CD8-positive, alpha-beta memory T cell (primary cell): ENCODE data around the gene LGALS7. TPM values are rescaled to one million over a fixed set of nuclear protein-coding genes. Genes with fewer than 3 reads are reported as not detected.
A peak's percentile ranks its signal among the peaks of the same experiment; 100 is the strongest.

Experiments
- CTCF ChIA-PET: fragments of 350-600 bp; sonication (Branson Sonifier 250); formaldehyde crosslinking; loops from one replicate; lab custom pipeline; 2021; ENCODE audit warnings: antibody characterized with exemption; lab: Charles Lee
- POLR2A ChIA-PET: fragments of 350-600 bp; sonication (Branson Sonifier 250); formaldehyde crosslinking; loops from one replicate; lab custom pipeline; 2021; ENCODE audit warnings: antibody characterized with exemption; lab: Charles Lee
- DNase-seq, 5 donors: peaks; one replicate each; pipeline versions ENCODE4 v3.0.0 to v3.0.0-alpha.2; 2020 to 2022; ENCODE audit warnings: mixed read lengths in 1 of 5
- H3K27ac ChIP-seq: one replicate; pipeline ENCODE4 v1.7.0; 2013; ENCODE audit warnings: low read depth, mild to moderate bottlenecking, low read length, moderate library complexity
- H3K27me3 ChIP-seq: 2 replicates; pipeline ENCODE4 v1.7.0; 2013; ENCODE audit warnings: low read length, mild to moderate bottlenecking; ENCODE audit not compliant: insufficient read depth, poor library complexity, severe bottlenecking
- H3K36me3 ChIP-seq: 2 replicates; pipeline ENCODE4 v1.7.0; 2013; ENCODE audit warnings: mild to moderate bottlenecking, low read length, moderate library complexity; ENCODE audit not compliant: insufficient read depth
- H3K4me1 ChIP-seq: 2 replicates; pipeline ENCODE4 v1.7.0; 2013; ENCODE audit warnings: mild to moderate bottlenecking, low read length, moderate library complexity; ENCODE audit not compliant: insufficient read depth
- H3K4me3 ChIP-seq: 2 replicates; pipeline ENCODE4 v1.7.0; 2013; ENCODE audit warnings: mild to moderate bottlenecking, low read length
- H3K9me3 ChIP-seq: 2 replicates; pipeline ENCODE4 v1.7.0; 2013; ENCODE audit warnings: mild to moderate bottlenecking, low read length
- H3K27ac Mint-ChIP-seq, 8 donors: one replicate each; pipeline ENCODE4 v1.8.0; 2020 to 2021; ENCODE audit warnings: mixed read lengths in 8 of 8, mild to moderate bottlenecking in 6 of 8, inconsistent platforms in 3 of 8, moderate library complexity in 3 of 8
- H3K27me3 Mint-ChIP-seq, 2 donors: one replicate each; pipeline ENCODE4 v1.8.0; 2020 to 2021; ENCODE audit warnings: mixed read lengths in 2 of 2, mild to moderate bottlenecking in 1 of 2, moderate library complexity in 1 of 2
- H3K36me3 Mint-ChIP-seq, 3 donors: one replicate each; pipeline ENCODE4 v1.8.0; 2020 to 2021; ENCODE audit warnings: mixed read lengths in 3 of 3, inconsistent platforms in 1 of 3, mild to moderate bottlenecking in 1 of 3
- H3K4me1 Mint-ChIP-seq, 3 donors: one replicate each; pipeline ENCODE4 v1.8.0; 2020 to 2021; ENCODE audit warnings: mixed read lengths in 3 of 3, inconsistent platforms in 1 of 3, mild to moderate bottlenecking in 1 of 3
- H3K4me3 Mint-ChIP-seq, 7 donors: one replicate each; pipeline ENCODE4 v1.8.0; 2020 to 2021; ENCODE audit warnings: mixed read lengths in 7 of 7, mild to moderate bottlenecking in 6 of 7, moderate library complexity in 4 of 7, inconsistent platforms in 2 of 7
- H3K9me3 Mint-ChIP-seq, 5 donors: one replicate each; pipeline ENCODE4 v1.8.0; 2020 to 2022; ENCODE audit warnings: mixed read lengths in 5 of 5, mild to moderate bottlenecking in 3 of 5, moderate library complexity in 2 of 5, inconsistent platforms in 1 of 5
- polyA plus RNA-seq: library from polyadenylated mRNA; unstranded; fragments of 300-500 nt; fragmentation: Illumina TruSeq; gene quantifications from one replicate; pipeline ENCODE4 v1.2.3, GENCODE V29; 2021
- total RNA-seq, 2 experiments: library from RNA; stranded (reverse); gene quantifications; one replicate each; pipeline ENCODE4 v1.2.3, GENCODE V29; 2021

LGALS7 gene
- total and polyA plus RNA-seq, 3 experiments from 2014 or later, result not detected

DNA sequence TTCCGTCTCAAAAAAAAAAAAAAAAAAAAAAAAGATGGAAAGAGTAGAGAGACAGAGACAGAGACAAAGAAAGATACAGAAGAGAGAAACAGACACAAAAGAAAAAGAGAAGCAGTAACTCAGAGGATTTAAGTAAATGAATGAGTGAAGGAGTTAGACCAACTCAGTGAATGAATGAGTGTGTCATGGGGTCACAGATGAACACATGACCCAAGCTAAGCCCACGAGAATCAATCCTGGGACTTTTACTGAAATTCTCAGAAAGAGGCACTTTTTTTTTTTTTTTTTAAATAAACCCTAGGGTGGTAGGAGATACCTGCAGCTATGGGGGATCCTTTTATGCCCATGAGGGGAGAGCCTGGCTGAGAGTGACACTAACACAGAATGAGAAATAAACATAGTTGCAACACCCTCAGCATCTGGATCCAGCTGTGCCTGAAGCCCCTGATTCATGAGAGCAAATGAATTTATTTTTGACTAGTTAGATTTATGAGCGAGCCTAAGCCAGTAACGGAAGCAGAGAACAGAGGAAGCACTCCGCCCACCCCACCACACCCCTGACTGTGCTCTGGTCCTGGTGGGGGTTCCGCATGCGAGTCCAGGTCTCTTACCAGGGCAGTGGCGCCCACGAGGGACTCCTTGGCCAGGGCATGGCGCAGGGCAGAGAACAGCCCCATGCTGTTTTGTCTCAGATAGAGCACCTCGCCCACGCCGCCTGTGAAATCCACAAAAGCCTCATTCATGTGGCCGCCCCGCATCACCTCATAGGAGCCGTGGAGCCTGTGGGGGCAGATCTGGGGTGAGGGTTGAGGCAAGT lies 33.7 kb downstream of the LGALS7 start:
- H3K36me3 Mint-ChIP-seq, result no peaks in the 10 kb centered on the region
- ChIA-PET CTCF (interaction anchor here (2.8 kb wide), 1 partner anchor 30 kb away, joined by 7 read pairs; no protein-coding TSS in a partner anchor), POLR2A (interaction anchor here (0.7 kb wide), 1 partner anchor 1273 kb away, joined by 6 read pairs; the partner anchor contains the start of gene ZNF569)
- Histone ChIP-seq H3K36me3 (no peaks in the 10 kb centered on the region), H3K27ac (no peak overlapping the region), H3K4me3 (no peak overlapping the region), H3K4me1 (peaks cover 17% of the 10 kb centered on the region), H3K9me3 (no peaks in the 10 kb centered on the region), H3K27me3 (no peaks in the 10 kb centered on the region)
- DNase-seq, result peak in 2 of 5 donors; percentile 17 to 47
- H3K27ac Mint-ChIP-seq, result peak overlapping the region; percentile 21 to 78 (median 48)
- peaks cover 0 to 1% (median 0%) of the 10 kb centered on the region in 5 donors for H3K9me3 Mint-ChIP-seq
- H3K4me3 Mint-ChIP-seq, result peak overlapping the region in 4 of 7 donors; percentile 43 to 66 (median 58)
- peaks cover 25 to 41% (median 30%) of the 10 kb centered on the region in 3 donors for H3K4me1 Mint-ChIP-seq
- H3K27me3 Mint-ChIP-seq, result peaks cover 0 to 3% of the 10 kb centered on the region in 2 donors

DNA sequence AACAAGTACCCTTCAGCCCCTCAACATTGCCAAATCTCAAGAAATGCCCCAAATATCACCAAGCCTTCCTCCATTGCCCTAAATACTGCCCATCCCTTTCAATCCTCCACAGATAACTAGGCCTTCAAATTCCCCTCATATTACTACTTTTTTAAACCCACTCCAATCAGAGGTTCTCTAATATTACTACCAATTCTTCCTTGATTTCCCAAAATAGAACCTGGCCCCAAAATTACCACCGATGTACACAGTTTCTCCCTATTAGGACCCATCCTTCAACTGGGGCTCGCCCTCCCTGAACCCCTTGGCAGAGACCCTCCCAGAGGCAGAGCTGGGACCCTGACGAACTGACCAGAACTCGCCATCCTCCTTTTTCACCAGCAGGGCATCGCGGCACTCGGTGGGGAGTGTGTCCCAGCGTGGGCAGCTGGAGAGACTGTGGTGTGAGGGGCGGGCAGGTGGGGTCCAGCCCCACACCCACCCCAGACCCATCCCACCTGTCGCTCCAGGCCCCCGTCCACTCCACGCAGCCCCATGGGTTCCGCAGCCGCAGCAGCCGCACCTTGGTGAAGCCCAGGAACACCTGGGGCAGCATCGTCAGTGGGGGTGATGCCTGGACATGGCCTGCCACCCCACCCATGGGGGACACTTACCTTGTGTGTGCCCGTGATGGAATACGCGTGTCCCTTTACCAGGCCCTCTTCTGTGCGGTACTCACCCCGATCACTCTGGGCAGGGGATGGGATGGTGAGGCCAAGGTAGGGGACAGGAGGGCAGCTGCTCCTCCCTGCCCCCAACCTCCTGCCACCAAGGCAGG lies 35.2 kb downstream of the LGALS7 start:
- peaks cover 0 to 3% of the 10 kb centered on the region in 2 donors for H3K27me3 Mint-ChIP-seq
- H3K36me3 ChIP-seq, result no peaks in the 10 kb centered on the region
- H3K9me3 Mint-ChIP-seq, result peaks cover 0 to 1% (median 0%) of the 10 kb centered on the region in 5 donors
- no peaks in the 10 kb centered on the region for H3K9me3 ChIP-seq
- no peak overlapping the region for H3K4me3 ChIP-seq
- ChIA-PET CTCF (interaction anchor here (0.6 to 1.5 kb wide), 2 partner anchors 31 to 192 kb away, joined by 3 to 4 read pairs; partner anchors contain the start of genes MRPS12 and SARS2), POLR2A (no interaction called here)
- no peaks in the 10 kb centered on the region for H3K36me3 Mint-ChIP-seq
- DNase-seq, result no peak
- H3K4me1 Mint-ChIP-seq, result peaks cover 36 to 56% (median 44%) of the 10 kb centered on the region in 3 donors
- peak overlapping the region in 7 of 8 donors; percentile 2 to 83 (median 67) for H3K27ac Mint-ChIP-seq
- peak overlapping the region; percentile 34 to 87 (median 75) for H3K4me3 Mint-ChIP-seq
- no peaks in the 10 kb centered on the region for H3K27me3 ChIP-seq
- peaks cover 31% of the 10 kb centered on the region for H3K4me1 ChIP-seq
- no peak overlapping the region for H3K27ac ChIP-seq

GRCh38 chr19:38737281-38737865 lies 35.9 kb downstream of the LGALS7 start:
- POLR2A ChIA-PET, result no interaction called here
- no peak for DNase-seq
- peak overlapping the region in 7 of 8 donors; percentile 2 to 90 (median 72) for H3K27ac Mint-ChIP-seq

GRCh38 chr19:38736413-38737280 lies 36.7 kb downstream of the LGALS7 start:
- Histone ChIP-seq H3K36me3 (no peaks in the 10 kb centered on the region), H3K27ac (peak overlapping the region; percentile 1), H3K4me1 (peaks cover 31% of the 10 kb centered on the region), H3K4me3 (no peak overlapping the region), H3K9me3 (no peaks in the 10 kb centered on the region), H3K27me3 (no peaks in the 10 kb centered on the region)
- Mint-ChIP-seq H3K4me3 (peak overlapping the region; percentile 40 to 73 (median 64)), H3K27me3 (peaks cover 0 to 3% of the 10 kb centered on the region in 2 donors), H3K9me3 (peaks cover 0 to 1% (median 0%) of the 10 kb centered on the region in 5 donors), H3K27ac (peak overlapping the region in 5 of 8 donors; percentile 11 to 54 (median 41)), H3K36me3 (peaks cover 0 to 8% (median 0%) of the 10 kb centered on the region in 3 donors), H3K4me1 (peaks cover 37 to 69% (median 44%) of the 10 kb centered on the region in 3 donors)
- POLR2A ChIA-PET, result interaction anchor here (0.6 kb wide), 1 partner anchor 24 kb away, joined by 3 read pairs; no protein-coding TSS in a partner anchor
- CTCF ChIA-PET, result no interaction called here
- DNase-seq, result peak; percentile 36 to 76 (median 57)

More at GRCh38 chr19:38737281-38737865, 35.9 kb downstream of the LGALS7 start:
- Mint-ChIP-seq H3K27me3 (peaks cover 0 to 3% of the 10 kb centered on the region in 2 donors), H3K4me3 (peak overlapping the region; percentile 19 to 87 (median 75)), H3K9me3 (peaks cover 0 to 1% (median 0%) of the 10 kb centered on the region in 5 donors), H3K36me3 (peaks cover 0 to 4% (median 0%) of the 10 kb centered on the region in 3 donors), H3K4me1 (peaks cover 36 to 63% (median 44%) of the 10 kb centered on the region in 3 donors)
- no peaks in the 10 kb centered on the region for H3K36me3 ChIP-seq
- H3K4me1 ChIP-seq, result peaks cover 31% of the 10 kb centered on the region
- H3K27ac ChIP-seq, result peak overlapping the region; percentile 1
- H3K27me3 ChIP-seq, result no peaks in the 10 kb centered on the region
- H3K9me3 ChIP-seq, result no peaks in the 10 kb centered on the region
- CTCF ChIA-PET, result interaction anchor here (1.5 kb wide), 1 partner anchor 193 kb away, joined by 4 read pairs; the partner anchor contains the start of genes MRPS12 and SARS2
- no peak overlapping the region for H3K4me3 ChIP-seq

DNA sequence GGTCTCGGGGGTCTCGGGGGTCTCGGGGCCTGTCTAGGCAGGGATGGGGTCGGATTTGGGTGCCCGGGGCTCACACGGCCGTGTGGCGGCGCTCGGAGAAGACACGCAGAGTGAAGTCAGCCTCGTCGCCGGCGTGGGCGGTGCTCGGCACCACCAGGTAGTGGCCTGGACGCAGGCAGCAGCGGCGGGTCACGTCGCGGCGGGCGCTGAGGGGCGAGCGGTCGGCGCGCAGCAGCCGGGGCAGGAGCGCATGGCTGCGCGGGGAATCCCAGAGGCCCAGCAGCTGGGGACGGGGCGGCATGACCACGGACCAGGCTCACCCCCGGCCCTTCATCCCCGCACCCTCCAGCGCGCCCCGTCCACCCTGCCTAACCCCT lies 37.3 kb downstream of the LGALS7 start:
- peaks cover 0 to 4% of the 10 kb centered on the region in 2 donors for H3K27me3 Mint-ChIP-seq
- H3K27me3 ChIP-seq, result no peaks in the 10 kb centered on the region
- POLR2A ChIA-PET, result interaction anchor here (0.6 kb wide), 1 partner anchor 24 kb away, joined by 3 read pairs; no protein-coding TSS in a partner anchor
- peaks cover 38 to 73% (median 44%) of the 10 kb centered on the region in 3 donors for H3K4me1 Mint-ChIP-seq
- H3K9me3 ChIP-seq, result no peaks in the 10 kb centered on the region
- no peak overlapping the region for H3K4me3 ChIP-seq
- no peaks in the 10 kb centered on the region for H3K36me3 ChIP-seq
- peak; percentile 39 to 82 (median 66) for DNase-seq
- H3K36me3 Mint-ChIP-seq, result peaks cover 0 to 13% (median 0%) of the 10 kb centered on the region in 3 donors
- CTCF ChIA-PET, result no interaction called here
- peak overlapping the region; percentile 45 to 80 (median 67) for H3K4me3 Mint-ChIP-seq
- H3K4me1 ChIP-seq, result peaks cover 31% of the 10 kb centered on the region
- peaks cover 0 to 1% (median 0%) of the 10 kb centered on the region in 5 donors for H3K9me3 Mint-ChIP-seq
- H3K27ac Mint-ChIP-seq, result peak overlapping the region in 4 of 8 donors; percentile 11 to 66 (median 60)
- H3K27ac ChIP-seq, result no peak overlapping the region

DNA sequence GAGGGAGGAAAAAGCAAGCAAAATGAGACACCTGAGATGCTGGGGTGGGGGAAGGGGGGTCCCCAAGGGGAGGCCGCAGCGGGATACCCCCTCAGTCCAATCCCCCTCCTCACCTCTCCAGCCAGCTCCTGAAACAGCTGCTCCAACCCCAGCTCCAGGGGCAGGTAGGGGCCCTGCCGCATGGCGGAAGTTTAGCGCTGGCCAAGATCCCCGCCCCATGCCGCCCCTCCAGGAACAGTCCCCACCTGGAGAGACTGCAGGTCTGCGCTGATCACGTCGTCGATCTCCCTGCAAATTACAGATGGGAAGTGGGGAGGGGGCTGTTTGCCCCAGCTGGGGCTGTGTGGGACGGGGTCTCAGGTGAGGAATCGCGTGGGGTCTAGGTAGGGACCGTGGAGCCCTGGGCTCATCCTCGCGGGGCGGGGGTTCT lies 38.0 kb downstream of the LGALS7 start:
- H3K4me3 ChIP-seq, result peak overlapping the region; percentile 56
- Mint-ChIP-seq H3K4me1 (peaks cover 38 to 74% (median 44%) of the 10 kb centered on the region in 3 donors), H3K27me3 (peaks cover 0 to 4% of the 10 kb centered on the region in 2 donors), H3K27ac (peak overlapping the region; percentile 73 to 97 (median 87)), H3K36me3 (peaks cover 0 to 17% (median 4%) of the 10 kb centered on the region in 3 donors), H3K4me3 (peak overlapping the region; percentile 83 to 91 (median 88)), H3K9me3 (peaks cover 0 to 1% (median 0%) of the 10 kb centered on the region in 5 donors)
- H3K27me3 ChIP-seq, result no peaks in the 10 kb centered on the region
- H3K4me1 ChIP-seq, result peaks cover 31% of the 10 kb centered on the region
- peak overlapping the region; percentile 54 for H3K27ac ChIP-seq
- ChIA-PET CTCF (interaction anchor here (0.7 to 3.0 kb wide), 7 partner anchors 34 to 333 kb away, joined by 3 to 16 read pairs (median 9); partner anchors contain the start of genes ECH1, FAM98C, MRPS12 and NFKBIB), POLR2A (interaction anchor here (0.6 to 1.4 kb wide), 6 partner anchors 27 to 143 kb away, joined by 3 to 7 read pairs (median 4); partner anchors contain the start of genes ACTN4 and RINL)
- no peaks in the 10 kb centered on the region for H3K36me3 ChIP-seq
- no peaks in the 10 kb centered on the region for H3K9me3 ChIP-seq
- peak; percentile 39 to 73 (median 54) for DNase-seq
